HTERT RPE-1 (cell line): ENCODE results near the gene KYNU.
"Not testable (repeated sequence)": the region's sequence is repeated elsewhere in the genome, so short reads cannot be mapped to it uniquely, and the experiment has no call there.

Experiments
- in situ Hi-C: fragments of 300-500 bp; cut with MboI; formaldehyde crosslinking; loops from 4 replicates; pipeline ENCODE4 v1.14.3; 2020; ENCODE audit warnings: low sequenced_read_pairs

The KYNU gene

DNA sequence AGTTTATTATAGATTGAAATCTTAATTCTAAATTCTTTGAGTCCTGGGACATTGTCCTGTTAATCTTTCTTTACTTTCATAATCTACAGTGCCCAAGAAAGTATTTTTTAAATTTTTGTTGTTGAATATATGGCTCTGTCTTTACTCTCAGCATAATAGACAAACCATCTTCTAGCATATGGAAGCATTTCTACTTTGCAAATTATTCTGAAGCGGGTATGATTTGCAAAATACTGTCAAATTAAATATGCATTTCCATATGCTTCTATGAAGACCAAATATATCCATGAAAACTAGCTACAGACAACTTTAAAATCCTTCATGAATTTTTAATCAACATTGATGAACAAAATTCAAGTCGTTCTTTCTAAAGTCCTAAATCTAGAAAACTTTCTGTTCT lies 117.2 kb downstream of the KYNU start:
- in situ Hi-C loops, result no loop called here

DNA sequence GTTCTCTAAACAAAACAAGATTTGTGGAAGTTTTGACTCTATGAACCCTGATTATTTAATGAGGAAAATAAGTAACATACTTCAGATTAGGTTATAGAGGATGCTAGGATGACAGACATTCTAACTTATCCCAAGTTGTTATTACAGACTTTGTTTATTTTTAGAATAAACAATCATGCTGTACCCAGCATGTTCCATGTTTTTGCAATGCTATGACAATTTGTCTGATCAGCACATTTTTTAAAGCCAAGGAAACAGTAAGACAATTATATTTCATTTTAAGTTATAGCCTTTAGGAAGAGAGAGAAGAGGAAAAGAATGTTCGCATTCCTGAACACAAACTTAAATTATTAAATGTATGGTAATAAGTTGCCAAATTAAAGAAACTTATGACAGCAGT lies 119.8 kb downstream of the KYNU start:
- in situ Hi-C loops, result no loop called here

DNA sequence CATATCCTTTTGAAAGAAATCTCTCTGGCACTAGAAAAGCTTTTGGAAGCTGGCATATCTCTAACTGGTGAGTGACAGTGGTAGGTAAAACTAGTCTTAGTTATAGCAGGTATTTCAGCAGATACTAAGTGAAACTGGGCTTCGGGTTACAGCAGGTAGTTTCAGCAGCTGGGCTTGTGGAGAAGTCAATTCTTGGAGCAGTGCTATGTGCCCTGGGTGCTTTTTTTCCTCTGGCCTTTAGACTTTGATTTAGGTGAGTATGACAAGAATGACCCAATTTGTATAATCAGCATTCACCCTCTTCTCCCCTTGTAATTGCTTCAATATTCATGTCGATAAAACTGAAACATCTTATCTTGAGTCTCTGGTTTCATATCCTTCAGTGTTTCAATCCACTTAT lies 123.1 kb downstream of the KYNU start:
- in situ Hi-C loops, result no loop called here

DNA sequence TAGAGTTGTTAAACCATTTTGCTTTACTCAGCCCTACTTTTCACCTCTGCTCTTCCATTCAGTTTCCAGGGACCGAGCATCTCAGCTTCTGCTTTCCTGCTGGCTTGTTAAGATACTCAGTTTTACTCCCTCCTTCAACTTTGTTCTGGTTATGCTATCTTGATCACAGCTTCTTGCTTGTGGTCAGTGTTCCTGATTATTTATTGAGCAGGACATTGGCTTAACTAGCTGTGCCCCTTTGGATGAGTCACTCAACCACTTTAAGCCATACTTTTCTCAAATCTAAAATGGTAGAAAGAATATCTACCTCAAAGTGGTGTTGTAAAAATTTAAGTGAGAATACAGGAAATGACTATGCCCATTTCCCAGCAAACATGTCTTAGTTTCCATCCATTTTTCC lies 124.0 kb downstream of the KYNU start:
- in situ Hi-C loops, result no loop called here

DNA sequence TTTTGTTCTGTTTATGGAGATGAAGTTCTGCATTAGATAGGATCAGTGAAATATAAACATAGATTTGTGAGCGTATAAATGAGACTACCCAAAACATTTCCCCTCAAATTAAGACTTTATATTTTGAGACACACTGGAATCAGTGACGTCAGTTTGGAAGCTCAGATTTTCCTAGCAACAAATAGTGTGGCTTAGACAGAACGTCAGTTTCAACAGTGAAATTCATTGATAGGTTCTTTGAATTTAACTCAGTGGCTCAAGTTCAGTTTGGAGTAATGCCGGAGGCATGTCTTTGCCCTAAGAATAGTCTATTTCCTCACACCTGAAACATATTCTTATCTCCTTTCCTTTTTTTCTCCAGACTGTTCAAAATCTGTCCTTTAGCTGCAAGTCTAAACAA lies 138.2 kb downstream of the KYNU start:
- in situ Hi-C loops, result no loop called here

DNA sequence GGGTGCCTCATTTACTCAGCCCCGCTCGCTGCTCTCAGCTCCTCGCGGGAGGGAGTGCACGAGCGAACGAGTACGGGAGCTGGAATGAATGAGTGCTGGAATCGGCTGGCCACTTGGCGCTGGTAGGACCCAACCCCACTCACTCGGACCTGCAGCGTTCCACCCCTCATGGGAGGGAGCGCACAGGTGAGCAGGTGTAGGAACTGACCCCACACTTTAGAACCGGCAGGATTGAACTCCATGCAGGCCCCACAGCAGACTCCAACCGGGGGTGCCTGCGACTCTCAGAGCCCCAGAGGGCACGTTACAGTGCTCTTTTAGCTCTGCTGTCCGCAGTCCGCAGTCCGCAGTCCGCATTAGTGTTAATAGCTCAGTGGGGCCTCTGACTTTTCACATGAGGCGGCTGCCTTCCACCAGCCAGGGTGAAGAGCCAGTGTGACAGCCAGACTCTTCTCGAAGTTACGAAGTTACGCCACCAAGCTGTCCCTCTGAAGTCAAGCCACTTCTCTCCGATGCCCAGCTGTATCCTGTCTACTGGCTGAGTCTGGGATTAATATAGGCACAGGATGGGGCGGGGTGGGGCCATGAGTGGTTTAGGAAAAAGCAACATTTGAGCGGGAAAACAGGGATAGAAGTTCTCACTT lies 149.1 kb downstream of the KYNU start:
- in situ Hi-C loops, result no loop called here

DNA sequence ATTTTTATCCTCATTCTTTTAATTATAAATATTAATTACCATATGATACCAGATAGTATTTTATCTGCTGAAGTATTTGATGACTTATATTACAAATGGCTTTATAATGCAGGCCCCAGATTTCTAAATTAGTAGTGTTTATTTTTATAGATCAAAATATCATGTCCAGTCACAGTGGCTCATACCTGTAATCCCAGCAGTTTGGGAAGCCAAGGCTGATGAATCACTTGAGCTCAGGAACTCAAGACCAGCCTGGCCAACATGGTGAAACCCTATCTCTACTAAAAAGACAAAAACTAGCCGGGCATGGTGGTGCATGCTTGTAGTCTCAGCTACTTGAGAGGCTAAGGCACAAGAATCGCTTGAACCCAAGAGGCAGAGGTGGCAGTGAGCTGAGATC lies 151.7 kb downstream of the KYNU start:
- in situ Hi-C loops, result no loop called here

DNA sequence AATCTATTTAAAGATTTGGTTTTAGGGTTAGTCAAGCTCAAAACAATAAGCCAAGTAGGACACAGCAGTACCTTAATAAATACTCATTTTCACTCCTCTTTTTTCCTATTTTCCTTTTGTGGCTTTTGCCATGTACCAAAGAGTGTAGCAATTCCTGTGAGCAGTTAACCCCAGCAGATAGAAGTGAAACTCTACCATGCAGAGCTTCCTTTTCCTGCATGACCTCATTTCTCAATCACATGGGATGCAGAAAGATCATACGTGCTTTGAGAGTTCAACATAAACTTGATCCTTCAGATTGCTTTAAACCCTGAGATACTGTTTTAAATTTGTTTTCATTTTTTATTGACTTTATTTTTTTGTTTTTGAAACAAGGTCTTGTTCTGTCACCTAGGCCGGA lies 152.7 kb downstream of the KYNU start:
- in situ Hi-C loops, result no loop called here

DNA sequence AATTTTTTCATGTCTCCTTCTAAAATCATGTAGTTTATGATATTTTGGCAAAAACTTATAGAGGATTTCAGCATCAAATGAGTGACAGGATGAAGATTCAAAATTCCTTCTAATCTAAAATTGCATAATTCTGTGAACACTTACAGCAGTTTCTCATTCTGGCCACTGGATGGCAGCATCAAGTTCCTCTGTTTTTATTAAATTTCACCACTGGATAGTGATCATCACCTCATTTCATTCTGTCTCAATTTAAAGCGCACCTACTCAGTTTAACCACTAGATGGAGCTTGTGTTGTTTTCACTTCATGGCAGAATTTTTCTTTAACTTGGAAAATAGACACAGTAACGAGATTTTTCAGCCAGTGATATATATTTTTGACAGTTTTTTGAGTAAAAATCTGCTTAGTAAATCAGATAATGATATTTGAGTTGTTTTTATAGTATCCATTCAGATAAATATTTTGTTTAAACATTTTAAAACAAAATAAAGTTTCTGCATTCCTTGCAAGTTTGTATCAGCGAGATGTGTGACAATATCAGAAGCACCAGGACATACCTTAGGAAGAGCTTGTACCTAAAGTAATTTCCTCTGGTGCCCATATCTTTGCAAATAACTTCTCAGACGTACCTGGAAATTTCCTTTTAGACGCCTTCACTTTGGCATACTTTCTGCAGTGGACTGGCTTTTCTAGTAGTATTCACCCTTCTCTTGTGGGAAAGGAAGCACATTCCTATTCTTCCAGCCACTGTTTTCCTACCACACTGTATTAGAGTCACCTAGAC lies 157.0 kb downstream of the KYNU start:
- in situ Hi-C loops, result no loop called here

DNA sequence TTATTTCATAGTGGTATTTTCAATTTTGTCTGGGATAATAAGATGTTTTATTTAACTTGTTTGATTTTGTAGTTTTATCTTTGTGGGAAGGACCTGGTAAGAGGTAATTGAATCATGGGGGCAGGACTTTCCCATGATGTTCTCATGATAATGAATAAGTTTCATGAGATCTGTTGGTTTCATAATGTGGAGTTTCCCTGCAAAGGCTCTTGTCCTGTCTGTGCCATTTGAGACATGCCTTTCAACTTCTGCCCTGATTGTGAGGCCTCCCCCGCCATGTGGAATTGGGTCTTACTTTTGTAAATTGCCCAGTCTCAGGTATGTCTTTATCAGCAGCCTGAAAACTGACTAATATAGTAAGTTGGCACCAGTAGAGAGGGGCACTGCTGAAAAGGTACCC lies 174.0 kb downstream of the KYNU start:
- in situ Hi-C loops, result no loop called here

DNA sequence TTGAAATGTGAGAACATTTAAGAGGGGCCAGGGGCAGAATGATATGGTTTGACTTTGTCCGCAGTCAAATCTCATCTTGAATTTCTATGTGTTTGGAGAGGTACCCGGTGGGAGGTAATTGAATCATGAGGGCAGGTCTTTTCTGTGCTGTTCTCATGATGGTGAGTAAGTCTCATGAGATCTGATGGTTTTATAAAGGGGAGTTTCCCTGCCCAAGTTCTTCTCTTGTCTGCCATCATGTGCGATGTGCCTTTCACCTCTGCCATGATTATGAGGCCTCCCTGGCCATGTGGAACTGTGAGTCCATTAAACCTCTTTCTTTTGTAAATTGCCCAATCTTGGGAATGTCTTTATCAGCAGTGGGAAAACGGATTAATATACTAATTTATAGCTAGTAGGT lies 176.0 kb downstream of the KYNU start:
- in situ Hi-C loops, result not testable (repeated sequence)

DNA sequence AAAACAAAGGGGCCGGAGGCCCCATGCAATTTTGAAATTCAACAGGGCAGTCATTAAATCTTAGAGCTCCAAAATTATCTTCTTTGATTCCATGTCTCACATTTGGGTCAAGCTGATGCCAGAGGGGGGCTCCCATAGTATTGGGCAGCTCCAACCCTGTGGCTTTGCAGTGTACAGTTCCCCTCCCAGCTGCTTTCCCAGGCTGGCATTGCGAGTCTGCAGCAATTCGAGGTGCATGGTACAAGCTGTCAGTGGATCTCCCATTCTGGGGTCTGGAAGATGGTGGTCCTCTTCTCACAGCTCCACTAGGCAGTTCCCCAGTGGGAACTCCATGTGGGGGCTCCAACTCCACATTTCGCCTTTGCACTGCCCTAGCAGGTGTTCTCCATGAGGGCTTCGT lies 179.1 kb downstream of the KYNU start:
- in situ Hi-C loops, result no loop called here

DNA sequence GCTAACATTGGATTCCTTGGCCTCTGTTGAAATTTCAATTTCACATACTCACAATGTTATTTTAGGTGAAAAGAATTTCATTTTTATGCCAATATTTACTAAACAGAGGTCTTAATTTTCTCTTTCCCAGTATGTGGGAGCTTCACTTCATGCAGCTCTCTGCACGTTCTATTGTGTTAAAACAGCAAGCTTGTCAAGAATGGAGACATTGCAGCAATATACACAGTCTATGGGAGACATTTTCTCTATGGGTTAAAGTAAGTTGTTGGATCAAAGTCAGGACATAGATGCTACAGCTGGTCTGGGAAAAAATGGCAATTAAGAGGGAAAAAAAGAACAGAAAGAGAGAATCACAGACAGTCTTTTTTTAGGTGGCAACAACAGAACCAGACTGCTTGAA lies 181.4 kb downstream of the KYNU start:
- in situ Hi-C loops, result no loop called here

DNA sequence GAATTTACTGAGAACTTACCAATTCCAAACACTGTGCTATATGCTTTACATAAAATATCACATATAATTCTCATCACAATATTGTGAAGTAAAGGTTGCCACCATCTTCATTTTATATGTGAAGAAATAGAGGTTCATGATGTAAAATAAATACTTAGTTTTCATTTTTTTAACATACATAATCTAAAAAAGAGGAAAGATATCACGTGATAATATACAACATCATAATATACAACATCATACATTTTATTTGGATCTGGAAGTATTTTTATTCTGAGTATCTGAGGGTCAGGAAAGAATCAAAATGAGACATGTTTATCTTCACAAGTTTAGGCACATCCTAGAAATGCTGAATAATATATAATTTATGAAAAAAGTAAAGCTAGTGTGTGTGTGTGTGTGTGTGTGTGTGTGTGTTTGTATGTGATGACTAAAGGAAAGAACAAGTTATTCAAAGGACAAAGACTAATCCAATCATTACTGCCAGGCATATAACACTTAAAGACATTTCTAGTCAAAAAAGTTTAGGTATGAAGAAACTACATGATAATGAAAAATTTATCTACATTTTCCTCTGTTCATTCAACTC lies 186.2 kb downstream of the KYNU start:
- in situ Hi-C loops, result no loop called here

DNA sequence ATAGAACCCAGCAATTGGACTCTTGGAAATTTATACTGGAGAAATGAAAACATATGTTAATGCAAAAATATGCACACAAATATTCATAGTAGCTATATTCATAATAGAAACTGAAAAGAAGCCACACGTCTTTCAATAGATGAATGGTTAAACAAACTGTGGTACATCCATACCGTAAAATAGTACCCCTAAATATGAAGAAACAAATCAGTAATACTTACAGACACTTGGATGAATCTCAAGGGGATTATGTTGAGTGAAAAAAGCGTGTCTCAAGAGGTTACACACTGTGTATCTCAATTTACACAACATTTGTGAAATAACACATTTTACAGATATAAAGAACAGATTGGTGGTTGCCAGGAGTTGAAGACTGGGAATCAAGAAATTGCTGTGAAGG lies 190.6 kb downstream of the KYNU start:
- in situ Hi-C loops, result no loop called here

DNA sequence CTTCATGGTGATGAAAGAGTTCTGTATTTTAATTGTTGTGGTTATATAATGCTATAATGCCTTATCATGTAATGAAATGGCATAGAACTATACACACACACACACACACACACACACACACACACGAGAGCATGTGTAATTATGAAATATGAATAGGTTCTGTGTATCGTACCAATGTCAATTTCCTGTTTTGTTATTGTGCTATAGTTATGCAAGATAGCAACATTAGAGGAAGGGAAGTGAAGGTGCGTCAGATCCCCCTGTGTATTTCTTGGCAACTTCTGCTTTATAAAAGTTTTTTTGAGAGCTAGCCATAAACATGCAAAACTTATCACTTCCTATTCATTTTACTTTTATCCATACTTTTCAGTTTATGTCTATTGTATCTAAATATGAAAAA lies 191.0 kb downstream of the KYNU start:
- in situ Hi-C loops, result no loop called here

DNA sequence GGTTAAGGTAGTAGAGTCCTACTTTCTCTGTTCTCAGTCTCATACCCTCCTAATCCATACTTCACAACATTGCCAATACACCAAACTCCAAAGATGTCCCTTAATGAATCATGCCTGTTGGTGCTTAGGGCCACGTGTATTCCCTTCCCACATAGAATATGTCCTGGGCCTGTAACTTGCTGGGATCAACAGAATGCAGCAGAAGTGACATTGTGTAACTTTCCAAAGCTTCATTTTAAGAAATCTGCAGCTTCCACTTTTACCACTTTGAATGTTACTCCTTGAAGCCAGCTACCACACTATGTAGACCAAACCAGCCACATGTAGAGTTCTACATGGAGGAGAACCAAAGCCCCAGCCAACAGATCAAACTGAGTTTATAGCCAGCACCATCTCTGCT lies 193.2 kb downstream of the KYNU start:
- in situ Hi-C loops, result no loop called here

DNA sequence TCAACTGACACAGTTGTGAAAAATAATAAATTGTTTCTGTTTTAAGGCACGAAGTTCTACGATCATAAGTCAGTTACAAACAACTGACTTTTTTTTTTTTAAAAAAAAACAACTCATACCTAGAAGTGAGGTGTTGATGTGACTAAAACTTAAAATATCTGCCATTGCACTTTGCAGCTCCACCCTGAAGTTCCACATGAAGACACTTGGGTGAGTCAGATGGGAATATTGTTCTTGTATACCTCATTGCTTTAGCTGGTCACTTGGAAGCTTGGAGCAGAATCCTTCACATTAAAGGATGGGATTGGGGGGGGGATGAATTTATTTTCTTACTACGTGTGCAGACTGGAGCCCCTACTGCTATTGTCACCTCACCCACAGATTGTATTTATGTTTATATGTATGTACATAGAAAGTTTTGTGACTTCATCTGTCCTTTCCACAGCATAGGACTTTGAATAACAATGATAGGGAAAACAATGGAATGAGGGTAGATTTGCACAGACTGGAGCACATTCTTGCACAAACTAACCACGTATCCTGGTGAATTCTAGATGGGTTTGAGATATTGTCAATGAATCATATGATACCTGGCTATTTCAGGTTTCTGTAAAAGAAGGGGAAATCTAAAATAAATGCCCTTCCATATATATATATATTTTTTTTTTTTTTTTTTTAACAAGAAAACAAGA lies 193.9 kb downstream of the KYNU start:
- in situ Hi-C loops, result no loop called here

DNA sequence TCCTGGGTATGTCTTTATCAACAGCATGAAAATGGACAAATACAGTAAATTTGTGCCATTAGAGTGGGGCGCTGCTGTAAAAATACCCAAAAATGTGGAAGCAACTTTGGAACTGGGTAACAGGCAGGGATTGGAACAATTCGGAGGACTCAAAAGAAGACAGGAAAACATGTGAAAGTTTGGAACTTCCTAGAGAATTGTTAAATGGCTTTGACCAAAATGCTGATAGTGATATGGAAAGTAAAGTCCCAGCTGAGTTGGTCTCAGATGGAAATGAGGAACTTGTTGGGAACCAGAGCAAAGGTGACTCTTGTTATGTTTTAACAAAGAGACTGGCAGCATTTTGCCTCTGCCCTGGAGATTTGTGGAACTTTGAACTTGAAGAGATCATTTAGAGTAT lies 197.4 kb downstream of the KYNU start:
- in situ Hi-C loops, result not testable (repeated sequence)

DNA sequence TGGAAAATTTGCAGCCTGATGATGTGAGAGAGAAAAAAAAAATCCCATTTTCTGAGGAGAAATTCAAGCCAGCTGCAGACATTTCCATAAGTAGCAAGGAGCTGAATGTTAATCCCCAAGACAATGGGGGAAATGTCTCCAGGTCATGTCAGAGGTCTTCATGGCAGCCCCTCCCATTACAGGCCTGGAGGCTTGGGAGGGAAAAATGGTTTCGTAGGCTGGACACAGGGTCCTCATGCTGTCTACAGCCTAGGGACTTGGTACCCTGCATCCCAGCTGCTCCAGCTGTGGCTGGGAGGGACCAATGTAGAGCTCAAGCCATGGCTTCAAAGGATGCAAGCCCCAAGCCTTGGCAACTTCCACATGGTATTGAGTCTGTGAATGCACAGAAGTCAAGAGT lies 198.2 kb downstream of the KYNU start:
- in situ Hi-C loops, result no loop called here

DNA sequence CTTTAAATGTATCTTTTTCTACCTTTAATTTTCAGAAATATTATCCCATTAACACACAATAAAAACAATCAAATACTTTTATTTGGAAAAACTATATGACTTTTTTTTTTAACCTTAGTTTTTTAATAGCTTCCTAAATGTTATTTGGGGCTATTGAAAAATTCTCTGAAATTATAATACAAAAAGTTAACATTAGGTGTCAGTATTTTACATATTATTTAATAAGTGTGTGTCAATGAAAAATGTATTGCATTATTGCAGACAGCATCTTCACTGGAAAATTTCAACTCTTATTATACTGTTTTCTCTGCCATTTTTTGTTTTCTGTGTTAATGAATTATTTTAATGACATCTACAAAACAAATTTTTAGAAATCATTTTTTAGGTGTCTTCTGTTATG lies 200.6 kb downstream of the KYNU start:
- in situ Hi-C loops, result no loop called here

DNA sequence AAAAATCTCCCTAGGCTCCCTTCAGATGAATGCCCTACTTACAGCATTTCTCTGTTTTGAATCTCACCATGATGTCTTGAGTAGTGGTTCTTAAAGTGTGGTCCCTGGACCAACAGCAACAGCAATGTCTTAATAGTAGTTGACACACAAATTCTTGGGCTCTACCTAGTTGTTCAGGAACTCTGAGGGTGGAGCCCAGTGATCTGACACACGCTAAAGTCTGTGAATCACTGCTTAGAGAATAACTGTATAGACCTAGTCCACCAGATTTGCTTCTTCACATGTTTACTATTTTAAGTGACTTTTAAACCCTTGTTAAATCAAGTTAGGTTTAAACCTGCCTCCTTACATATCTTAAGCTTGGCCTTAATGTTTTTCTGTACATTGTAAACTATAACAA lies 204.2 kb downstream of the KYNU start:
- in situ Hi-C loops, result no loop called here
